Loucy (cell line): Measurements from ENCODE around the gene NRG2.

Source experiments
- EZH2phosphoT487 ChIP-seq: fragments of 200-600 bp; IDR thresholded peaks from 2 replicates; pipeline ENCODE4 v1.6.1; 2018; ENCODE audit warnings: antibody characterized with exemption, mild to moderate bottlenecking, moderate library complexity, borderline replicate concordance
- TF ChIP-seq, protein P1 (sequence below): fragments of 200-600 bp; sonication (generic); conservative IDR thresholded peaks from 2 replicates; pipeline ENCODE4 v1.5.1; 2014; ENCODE audit warnings: mild to moderate bottlenecking, antibody characterized with exemption, low read length

DNA sequence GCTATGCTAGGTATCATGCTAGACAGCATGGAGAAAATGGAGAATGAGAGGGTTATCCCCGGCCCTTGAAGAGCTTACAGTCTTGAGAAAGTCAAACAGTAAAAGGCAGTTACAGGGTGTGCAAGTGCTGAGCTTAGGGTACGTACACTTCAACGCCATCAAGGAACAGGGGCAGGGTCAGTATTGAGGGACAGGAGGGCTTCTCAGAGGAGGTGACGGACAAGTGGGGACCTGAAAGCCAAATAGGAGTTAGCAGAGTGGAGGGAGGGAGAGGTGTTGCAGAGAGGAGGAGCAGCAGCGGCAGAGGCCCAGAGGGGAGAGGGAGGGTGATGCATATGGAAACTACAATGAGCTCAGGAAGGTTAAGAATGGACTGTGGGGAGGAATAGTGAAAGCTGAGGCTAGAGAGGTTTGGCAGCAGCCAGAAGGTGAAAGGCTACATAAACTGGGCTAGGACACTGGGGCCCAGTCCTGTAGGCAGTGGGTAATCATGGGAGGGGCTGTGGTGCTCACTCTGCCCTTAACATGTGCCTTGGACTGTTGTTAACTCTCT is 88.0 kb downstream of the NRG2 start:
- TF ChIP-seq, protein P1, sequence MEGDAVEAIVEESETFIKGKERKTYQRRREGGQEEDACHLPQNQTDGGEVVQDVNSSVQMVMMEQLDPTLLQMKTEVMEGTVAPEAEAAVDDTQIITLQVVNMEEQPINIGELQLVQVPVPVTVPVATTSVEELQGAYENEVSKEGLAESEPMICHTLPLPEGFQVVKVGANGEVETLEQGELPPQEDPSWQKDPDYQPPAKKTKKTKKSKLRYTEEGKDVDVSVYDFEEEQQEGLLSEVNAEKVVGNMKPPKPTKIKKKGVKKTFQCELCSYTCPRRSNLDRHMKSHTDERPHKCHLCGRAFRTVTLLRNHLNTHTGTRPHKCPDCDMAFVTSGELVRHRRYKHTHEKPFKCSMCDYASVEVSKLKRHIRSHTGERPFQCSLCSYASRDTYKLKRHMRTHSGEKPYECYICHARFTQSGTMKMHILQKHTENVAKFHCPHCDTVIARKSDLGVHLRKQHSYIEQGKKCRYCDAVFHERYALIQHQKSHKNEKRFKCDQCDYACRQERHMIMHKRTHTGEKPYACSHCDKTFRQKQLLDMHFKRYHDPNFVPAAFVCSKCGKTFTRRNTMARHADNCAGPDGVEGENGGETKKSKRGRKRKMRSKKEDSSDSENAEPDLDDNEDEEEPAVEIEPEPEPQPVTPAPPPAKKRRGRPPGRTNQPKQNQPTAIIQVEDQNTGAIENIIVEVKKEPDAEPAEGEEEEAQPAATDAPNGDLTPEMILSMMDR, result no peak
- TF ChIP-seq EZH2phosphoT487, result no peak
